ENCODE data around the gene THSD7A. TPM values are rescaled to one million over a fixed set of nuclear protein-coding genes. Genes with fewer than 3 reads are reported as not detected.

The THSD7A gene
- total and polyA plus RNA-seq, 10 of the 15 experiments (the other 5 are each of a cell fraction or from before 2014, with no cell fraction given) = 0.03 to 0.09 (median 0.03) TPM; not detected in 7

DNA sequence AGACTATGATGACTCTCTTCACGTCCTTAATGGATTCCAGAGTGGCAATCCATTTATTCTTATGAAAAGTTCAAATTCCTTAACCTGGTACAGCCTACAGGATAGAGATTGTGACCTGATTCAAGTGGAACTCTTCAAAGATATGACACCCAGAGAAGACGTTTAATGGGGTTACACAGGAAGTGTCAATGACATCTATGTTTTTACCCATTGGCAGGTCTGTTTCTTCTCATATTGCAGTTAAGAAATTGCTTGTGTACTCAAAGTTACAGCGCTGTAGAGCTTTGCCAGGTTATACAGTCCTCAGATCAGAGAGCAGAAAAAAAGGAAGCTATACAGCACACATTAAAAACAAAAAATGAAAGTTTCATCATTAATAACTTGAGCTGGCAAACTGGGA, 367.4 kb downstream of the THSD7A start (continued):
- TF ChIP-seq, protein P1, sequence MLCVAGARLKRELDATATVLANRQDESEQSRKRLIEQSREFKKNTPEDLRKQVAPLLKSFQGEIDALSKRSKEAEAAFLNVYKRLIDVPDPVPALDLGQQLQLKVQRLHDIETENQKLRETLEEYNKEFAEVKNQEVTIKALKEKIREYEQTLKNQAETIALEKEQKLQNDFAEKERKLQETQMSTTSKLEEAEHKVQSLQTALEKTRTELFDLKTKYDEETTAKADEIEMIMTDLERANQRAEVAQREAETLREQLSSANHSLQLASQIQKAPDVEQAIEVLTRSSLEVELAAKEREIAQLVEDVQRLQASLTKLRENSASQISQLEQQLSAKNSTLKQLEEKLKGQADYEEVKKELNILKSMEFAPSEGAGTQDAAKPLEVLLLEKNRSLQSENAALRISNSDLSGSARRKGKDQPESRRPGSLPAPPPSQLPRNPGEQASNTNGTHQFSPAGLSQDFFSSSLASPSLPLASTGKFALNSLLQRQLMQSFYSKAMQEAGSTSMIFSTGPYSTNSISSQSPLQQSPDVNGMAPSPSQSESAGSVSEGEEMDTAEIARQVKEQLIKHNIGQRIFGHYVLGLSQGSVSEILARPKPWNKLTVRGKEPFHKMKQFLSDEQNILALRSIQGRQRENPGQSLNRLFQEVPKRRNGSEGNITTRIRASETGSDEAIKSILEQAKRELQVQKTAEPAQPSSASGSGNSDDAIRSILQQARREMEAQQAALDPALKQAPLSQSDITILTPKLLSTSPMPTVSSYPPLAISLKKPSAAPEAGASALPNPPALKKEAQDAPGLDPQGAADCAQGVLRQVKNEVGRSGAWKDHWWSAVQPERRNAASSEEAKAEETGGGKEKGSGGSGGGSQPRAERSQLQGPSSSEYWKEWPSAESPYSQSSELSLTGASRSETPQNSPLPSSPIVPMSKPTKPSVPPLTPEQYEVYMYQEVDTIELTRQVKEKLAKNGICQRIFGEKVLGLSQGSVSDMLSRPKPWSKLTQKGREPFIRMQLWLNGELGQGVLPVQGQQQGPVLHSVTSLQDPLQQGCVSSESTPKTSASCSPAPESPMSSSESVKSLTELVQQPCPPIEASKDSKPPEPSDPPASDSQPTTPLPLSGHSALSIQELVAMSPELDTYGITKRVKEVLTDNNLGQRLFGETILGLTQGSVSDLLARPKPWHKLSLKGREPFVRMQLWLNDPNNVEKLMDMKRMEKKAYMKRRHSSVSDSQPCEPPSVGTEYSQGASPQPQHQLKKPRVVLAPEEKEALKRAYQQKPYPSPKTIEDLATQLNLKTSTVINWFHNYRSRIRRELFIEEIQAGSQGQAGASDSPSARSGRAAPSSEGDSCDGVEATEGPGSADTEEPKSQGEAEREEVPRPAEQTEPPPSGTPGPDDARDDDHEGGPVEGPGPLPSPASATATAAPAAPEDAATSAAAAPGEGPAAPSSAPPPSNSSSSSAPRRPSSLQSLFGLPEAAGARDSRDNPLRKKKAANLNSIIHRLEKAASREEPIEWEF (IDR thresholded peaks at IDR 0.05; ENCODE audit: insufficient replicate concordance, low read depth, low read length) = no peak
- TF ChIP-seq RFX5 (IDR thresholded peaks at IDR 0.05; ENCODE audit: low read depth, low read length) = no peak

GRCh38 chr7:11461946-11462345, 370.1 kb downstream of the THSD7A start:
- Histone ChIP-seq H3K79me2 (ENCODE audit: control insufficient read depth, insufficient read depth, low read length) (no peaks in the 10 kb centered on the region), H3K4me2 (ENCODE audit: control insufficient read depth, insufficient read depth) (no peak overlapping the region), H4K20me1 (ENCODE audit: control insufficient read depth, insufficient read depth) (no peaks in the 10 kb centered on the region), H3K4me1 (ENCODE audit: control insufficient read depth, insufficient read depth, low read length) (no peaks in the 10 kb centered on the region), H2AFZ (ENCODE audit: control insufficient read depth, low read depth, low read length) (no peak overlapping the region), H3K9me3 (replicated peaks; ENCODE audit: control insufficient read depth, insufficient read depth, low read length) (no peaks in the 10 kb centered on the region), H3K4me3 (no peak overlapping the region), H3K9ac (ENCODE audit: control insufficient read depth, insufficient read depth, low read length) (no peak overlapping the region), H3K27ac (ENCODE audit: control insufficient read depth, insufficient read depth) (no peak overlapping the region), H3K27me3 (replicated peaks in 1 of 2; ENCODE audit: control insufficient read depth in 2 of 2, insufficient read depth in 2 of 2, low read length in 1 of 2) (no peaks in the 10 kb centered on the region), H3K36me3 (ENCODE audit: control insufficient read depth in 2 of 2, insufficient read depth in 2 of 2, low read length in 1 of 2) (no peaks in the 10 kb centered on the region)
- ATAC-seq = no peak
- ChIA-PET RAD21 (ENCODE audit: unreplicated experiment) (no interaction called here), CTCF (no interaction called here), POLR2A (no interaction called here), SMC1A (ENCODE audit: uncharacterized antibody, unreplicated experiment) (no interaction called here)
- BruUV-seq (replicated peaks) = no TSS peak
- 24% methylated on average over 6 of the region's 6 CpGs for WGBS (ENCODE audit: insufficient coverage, insufficient replicate concordance, low lambda C conversion rate, missing lambda C conversion rate)
- no peak for DNase-seq (ENCODE audit: low read depth, low spot score)
- in situ Hi-C loops (cut with MboI) = no loop called here
- FAIRE-seq = no peak
- intact Hi-C loops (cut with micrococcal nuclease; ENCODE audit: unreplicated experiment) = no loop called here
- TF ChIP-seq NRF1 (conservative IDR thresholded peaks at IDR 0.05; ENCODE audit: low read depth, low read length) (no peak), TCF7 (IDR thresholded peaks at IDR 0.05; ENCODE audit: borderline replicate concordance) (no peak), RAD51 (IDR thresholded peaks at IDR 0.05) (no peak), CBX3 (IDR thresholded peaks at IDR 0.05; ENCODE audit: borderline replicate concordance, low read depth) (no peak), CEBPB (IDR thresholded peaks at IDR 0.05; ENCODE audit: borderline replicate concordance in 1 of 2, low read depth in 2 of 2, low read length in 2 of 2) (no peak), ZNF274 (IDR thresholded peaks at IDR 0.05; ENCODE audit: insufficient read depth, insufficient read length) (no peak), CTCF (IDR thresholded peaks at IDR 0.05 in 2 of 3, conservative IDR thresholded peaks at IDR 0.05 in 1 of 3; ENCODE audit: control insufficient read depth in 2 of 3, extremely low read depth in 1 of 3, insufficient read depth in 1 of 3, low read depth in 3 of 3, low read length in 3 of 3) (no peak), ETV6 (conservative IDR thresholded peaks at IDR 0.05 in 1 of 2, IDR thresholded peaks at IDR 0.05 in 1 of 2; ENCODE audit: borderline replicate concordance in 1 of 2, low read depth in 1 of 2) (no peak)
- TF ChIP-seq, protein P2, sequence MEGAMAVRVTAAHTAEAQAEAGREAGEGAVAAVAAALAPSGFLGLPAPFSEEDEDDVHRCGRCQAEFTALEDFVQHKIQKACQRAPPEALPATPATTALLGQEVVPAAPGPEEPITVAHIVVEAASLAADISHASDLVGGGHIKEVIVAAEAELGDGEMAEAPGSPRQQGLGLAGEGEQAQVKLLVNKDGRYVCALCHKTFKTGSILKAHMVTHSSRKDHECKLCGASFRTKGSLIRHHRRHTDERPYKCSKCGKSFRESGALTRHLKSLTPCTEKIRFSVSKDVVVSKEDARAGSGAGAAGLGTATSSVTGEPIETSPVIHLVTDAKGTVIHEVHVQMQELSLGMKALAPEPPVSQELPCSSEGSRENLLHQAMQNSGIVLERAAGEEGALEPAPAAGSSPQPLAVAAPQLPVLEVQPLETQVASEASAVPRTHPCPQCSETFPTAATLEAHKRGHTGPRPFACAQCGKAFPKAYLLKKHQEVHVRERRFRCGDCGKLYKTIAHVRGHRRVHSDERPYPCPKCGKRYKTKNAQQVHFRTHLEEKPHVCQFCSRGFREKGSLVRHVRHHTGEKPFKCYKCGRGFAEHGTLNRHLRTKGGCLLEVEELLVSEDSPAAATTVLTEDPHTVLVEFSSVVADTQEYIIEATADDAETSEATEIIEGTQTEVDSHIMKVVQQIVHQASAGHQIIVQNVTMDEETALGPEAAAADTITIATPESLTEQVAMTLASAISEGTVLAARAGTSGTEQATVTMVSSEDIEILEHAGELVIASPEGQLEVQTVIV (IDR thresholded peaks at IDR 0.05; ENCODE audit: borderline replicate concordance, partially characterized antibody) = no peak
